ENCODE measurements around the gene TEKTIP1.

DNA sequence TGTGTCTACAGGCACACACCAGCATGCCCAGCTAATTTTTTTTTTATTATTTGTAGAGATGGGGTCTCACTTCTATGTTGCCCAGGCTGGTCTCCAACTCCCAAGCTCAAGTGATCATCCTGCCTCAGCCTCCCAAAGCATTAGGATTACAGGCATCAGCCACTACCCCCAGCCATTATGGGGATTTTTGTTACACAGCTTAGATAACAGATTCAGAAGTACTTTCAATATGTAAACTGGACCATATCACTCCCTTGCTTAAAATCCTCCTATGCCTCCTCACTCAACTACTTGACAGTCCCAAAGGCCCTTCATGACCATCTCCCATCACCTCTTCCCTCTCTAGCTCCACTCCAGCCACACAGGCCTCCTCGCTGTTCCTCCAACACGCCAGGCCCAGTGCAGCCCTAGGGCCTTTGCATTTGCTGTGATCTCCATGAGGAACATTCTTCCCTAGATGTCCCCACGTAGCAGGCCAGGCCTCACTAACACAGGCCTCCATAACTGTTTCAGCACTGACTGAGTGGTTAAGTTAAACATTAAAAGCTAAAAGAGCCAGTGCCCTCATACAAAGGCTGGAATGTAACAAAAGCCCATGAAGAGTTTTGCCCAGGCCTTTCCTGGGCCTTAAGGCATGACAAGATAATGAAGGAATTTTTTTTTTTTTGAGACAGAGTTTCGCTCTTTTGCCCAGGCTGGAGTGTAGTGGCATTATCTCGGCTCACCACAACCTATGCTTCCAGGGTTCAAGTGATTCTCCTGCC, 41.0 kb upstream of the TEKTIP1 start:
- TF ChIP-seq, protein P1, sequence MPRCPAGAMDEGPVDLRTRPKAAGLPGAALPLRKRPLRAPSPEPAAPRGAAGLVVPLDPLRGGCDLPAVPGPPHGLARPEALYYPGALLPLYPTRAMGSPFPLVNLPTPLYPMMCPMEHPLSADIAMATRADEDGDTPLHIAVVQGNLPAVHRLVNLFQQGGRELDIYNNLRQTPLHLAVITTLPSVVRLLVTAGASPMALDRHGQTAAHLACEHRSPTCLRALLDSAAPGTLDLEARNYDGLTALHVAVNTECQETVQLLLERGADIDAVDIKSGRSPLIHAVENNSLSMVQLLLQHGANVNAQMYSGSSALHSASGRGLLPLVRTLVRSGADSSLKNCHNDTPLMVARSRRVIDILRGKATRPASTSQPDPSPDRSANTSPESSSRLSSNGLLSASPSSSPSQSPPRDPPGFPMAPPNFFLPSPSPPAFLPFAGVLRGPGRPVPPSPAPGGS (IDR thresholded peaks at IDR 0.05; ENCODE audit: borderline replicate concordance, insufficient read depth, low read depth, low read length, poor library complexity, severe bottlenecking), result no peak
- TF ChIP-seq ZNF274 (IDR thresholded peaks at IDR 0.05; ENCODE audit: insufficient read depth, insufficient read length) (no peak), RAD21 (IDR thresholded peaks at IDR 0.05; ENCODE audit: insufficient read depth, low read depth, low read length) (no peak), SRF (IDR thresholded peaks at IDR 0.05; ENCODE audit: low read depth in 2 of 2, low read length in 2 of 2) (no peak), ZZZ3 (IDR thresholded peaks at IDR 0.05; ENCODE audit: control insufficient read depth, insufficient read length, low read depth) (no peak)
- TF ChIP-seq, protein P2, sequence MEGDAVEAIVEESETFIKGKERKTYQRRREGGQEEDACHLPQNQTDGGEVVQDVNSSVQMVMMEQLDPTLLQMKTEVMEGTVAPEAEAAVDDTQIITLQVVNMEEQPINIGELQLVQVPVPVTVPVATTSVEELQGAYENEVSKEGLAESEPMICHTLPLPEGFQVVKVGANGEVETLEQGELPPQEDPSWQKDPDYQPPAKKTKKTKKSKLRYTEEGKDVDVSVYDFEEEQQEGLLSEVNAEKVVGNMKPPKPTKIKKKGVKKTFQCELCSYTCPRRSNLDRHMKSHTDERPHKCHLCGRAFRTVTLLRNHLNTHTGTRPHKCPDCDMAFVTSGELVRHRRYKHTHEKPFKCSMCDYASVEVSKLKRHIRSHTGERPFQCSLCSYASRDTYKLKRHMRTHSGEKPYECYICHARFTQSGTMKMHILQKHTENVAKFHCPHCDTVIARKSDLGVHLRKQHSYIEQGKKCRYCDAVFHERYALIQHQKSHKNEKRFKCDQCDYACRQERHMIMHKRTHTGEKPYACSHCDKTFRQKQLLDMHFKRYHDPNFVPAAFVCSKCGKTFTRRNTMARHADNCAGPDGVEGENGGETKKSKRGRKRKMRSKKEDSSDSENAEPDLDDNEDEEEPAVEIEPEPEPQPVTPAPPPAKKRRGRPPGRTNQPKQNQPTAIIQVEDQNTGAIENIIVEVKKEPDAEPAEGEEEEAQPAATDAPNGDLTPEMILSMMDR (IDR thresholded peaks at IDR 0.05 in 2 of 3, conservative IDR thresholded peaks at IDR 0.05 in 1 of 3; ENCODE audit: control insufficient read depth in 2 of 3, extremely low read depth in 1 of 3, insufficient read depth in 1 of 3, low read depth in 3 of 3, low read length in 3 of 3), result no peak
